ENCODE results near the gene UGT1A6. TPM values are rescaled to one million over a fixed set of nuclear protein-coding genes. Genes with fewer than 3 reads are reported as not detected.

UGT1A6 gene
- total and polyA plus RNA-seq, 2 of the 4 experiments (the other 2 are of a cell fraction), result not detected

- TF ChIP-seq CHD1 (IDR thresholded peaks at IDR 0.05; ENCODE audit: low read depth, low read length), result no peak
- TF ChIP-seq CEBPB (IDR thresholded peaks at IDR 0.05; ENCODE audit: low read depth, low read length), result no peak
- no peak for TF ChIP-seq RFX5 (IDR thresholded peaks at IDR 0.05; ENCODE audit: low read depth, low read length)
- TF ChIP-seq NFE2L2 (IDR thresholded peaks at IDR 0.05; ENCODE audit: low read depth, low read length), result no peak
- no peak for TF ChIP-seq MAZ (IDR thresholded peaks at IDR 0.05; ENCODE audit: borderline replicate concordance, low read depth, low read length)
- no peak for TF ChIP-seq POLR2A (IDR thresholded peaks at IDR 0.05; ENCODE audit: low read depth, low read length)
- TF ChIP-seq FOS (IDR thresholded peaks at IDR 0.05; ENCODE audit: low read depth, low read length), result no peak
- no peak for TF ChIP-seq USF2 (IDR thresholded peaks at IDR 0.05; ENCODE audit: low read depth, low read length)
- TF ChIP-seq RCOR1 (IDR thresholded peaks at IDR 0.05; ENCODE audit: insufficient replicate concordance, low read length), result no peak
- TF ChIP-seq MAFK (IDR thresholded peaks at IDR 0.05; ENCODE audit: low read depth, low read length), result no peak
- no peak for TF ChIP-seq MXI1 (IDR thresholded peaks at IDR 0.05; ENCODE audit: borderline replicate concordance, low read depth, low read length)
- TF ChIP-seq CTCF (conservative IDR thresholded peaks at IDR 0.05; ENCODE audit: low read depth, low read length), result no peak
- H2AK9ac ChIP-seq (replicated peaks; ENCODE audit: low read depth, low read length, poor library complexity), result no peak overlapping the region
- H4K20me1 ChIP-seq (ENCODE audit: insufficient read depth, low read length), result no peaks in the 10 kb centered on the region
- no TSS peak for BruUV-seq (replicated peaks)
- H3K4me1 ChIP-seq (ENCODE audit: control insufficient read depth, insufficient read depth, low read length), result no peaks in the 10 kb centered on the region
- H3K27ac ChIP-seq (ENCODE audit: insufficient read depth, low read length), result no peak overlapping the region
- H4K91ac ChIP-seq (ENCODE audit: insufficient read depth, low read depth, low read length), result no peak overlapping the region
- no peaks in the 10 kb centered on the region for H3K9me1 ChIP-seq (ENCODE audit: insufficient read depth, low read length)
- H3K4me3 ChIP-seq (ENCODE audit: insufficient read depth, low read depth, low read length), result no peak overlapping the region
- peaks cover 1% of the 10 kb centered on the region; the same call in 1 of the 2 replicates for H3K9me3 ChIP-seq (ENCODE audit: control insufficient read depth, insufficient read depth, low read length)
- dilution Hi-C loops (cut with HindIII; ENCODE audit: low sequenced_read_pairs, unreplicated experiment) (no loop called here), intact Hi-C loops (cut with micrococcal nuclease) (no loop called here), in situ Hi-C loops (cut with MboI; ENCODE audit: low sequenced_read_pairs) (no loop called here)
- no peak overlapping the region for H2AFZ ChIP-seq (replicated peaks; ENCODE audit: low read length, poor library complexity)
- H2BK120ac ChIP-seq (ENCODE audit: low read depth, low read length), result no peak overlapping the region
- no peak overlapping the region for H3K4ac ChIP-seq (ENCODE audit: low read depth, low read length)
- no peaks in the 10 kb centered on the region for H3K79me1 ChIP-seq (ENCODE audit: low read depth in 1 of 2, low read length in 2 of 2)
- H3K18ac ChIP-seq (ENCODE audit: low read depth, low read length), result no peak overlapping the region
- H3K56ac ChIP-seq (ENCODE audit: extremely low read depth, insufficient read depth, low read length), result no peak overlapping the region
- ATAC-seq (ENCODE audit: low read depth), result no peak
- H2BK20ac ChIP-seq (ENCODE audit: low read depth, low read length), result no peak overlapping the region
- CTCF ChIA-PET, result no interaction called here
- no peak overlapping the region for H4K8ac ChIP-seq (ENCODE audit: low read depth in 2 of 2, low read length in 2 of 2)
- H3K23ac ChIP-seq (ENCODE audit: low read depth, low read length), result no peak overlapping the region
- H2AK5ac ChIP-seq (ENCODE audit: low read depth, low read length), result no peak overlapping the region
- no peak for DNase-seq
- no peak overlapping the region for H3K9ac ChIP-seq (ENCODE audit: low read depth, low read length)
- peaks cover 3% of the 10 kb centered on the region; the same call in 1 of the 2 replicates for H3K27me3 ChIP-seq (ENCODE audit: control insufficient read depth, insufficient read depth, low read length)
- H3K36me3 ChIP-seq (ENCODE audit: control insufficient read depth, insufficient read depth, low read length), result no peaks in the 10 kb centered on the region
- no peak overlapping the region for H2BK15ac ChIP-seq (ENCODE audit: low read depth, low read length)
- no peak overlapping the region for H3K14ac ChIP-seq (replicated peaks; ENCODE audit: low read depth, low read length)
- POLR2A ChIA-PET (ENCODE audit: unreplicated experiment), result no interaction called here
- WGBS, 2 experiments (ENCODE audit: extremely low coverage in 2 of 2, insufficient read length in 1 of 2), result 29% methylated on average over 1 of the region's 4 CpGs; no CpG with 5 or more reads in 1 of the 2 experiments
- no peak overlapping the region for H3K4me2 ChIP-seq (ENCODE audit: low read depth, low read length)
- no peak overlapping the region for H4K5ac ChIP-seq (ENCODE audit: low read depth, low read length)
- no peak overlapping the region for H2BK5ac ChIP-seq (ENCODE audit: low read depth, low read length, poor library complexity, severe bottlenecking)
Measured at GRCh38 chr2:233650981-233651380, 41.7 kb upstream of the UGT1A6 start.

Measured in IMR-90 (cell line).